Left colon (tissue), 2 donors: Measurements from ENCODE around the gene VEPH1. TPM values are rescaled to one million over a fixed set of nuclear protein-coding genes. Genes with fewer than 3 reads are reported as not detected.

Experiments
- ATAC-seq: fragments of 200-7000 bp; cut with Tn5 transposase; one replicate; pipeline ENCODE4 v1.9.1; 2020; ENCODE audit warnings: mild to moderate bottlenecking, moderate library complexity
- DNase-seq, 2 donors: peaks; one replicate each; pipeline ENCODE4 v3.0.0-alpha.2; 2020
- intact Hi-C, 2 donors: fragments of 100-400 bp; cut with DNase I in 1 of 2; cut with micrococcal nuclease in 1 of 2; formaldehyde crosslinking; loops; one replicate each; pipeline versions ENCODE4 v1.11.2 to v1.14.0; 2022; cut with DNase I, micrococcal nuclease
- long read RNA-seq: library from polyadenylated mRNA; unstranded; transcript quantifications from one replicate; pipeline ENCODE4 v2.0.0, GENCODE V29; 2021
- total RNA-seq, 2 donors: library from RNA; stranded (reverse); fragmentation: NEBNext Ultra II Directional; extraction: Animal tissue kit (Norgen Biotek cat#: 25700); gene quantifications; one replicate each; pipeline ENCODE4 v1.2.1, GENCODE V29; 2021
- donor health status: DM: no; HTN: no; CAD: no.
- donor health status: DM: yes; HTN: yes; CAD: no.

The VEPH1 gene
- total RNA-seq: 1 to 10 TPM; 4.2 to 7.8 TPM
- long read RNA-seq, full-length matches to known transcripts: 1 of 1 reads
- long read RNA-seq, partial matches to known transcripts: 0 of 1 reads
- long read RNA-seq, other reads (novel, unspliced or antisense): 0 of 1 reads

- ATAC-seq (peak; percentile 45), DNase-seq (peak; percentile 23 to 29)
- intact Hi-C loops: no loop called here
Observed at GRCh38 chr3:157502916-157503595, at the start of gene VEPH1. TSS of gene VEPH1 (minus strand) at chr3:157503416. CDS start at chr3:157495349, 8,067 bp downstream.

DNA sequence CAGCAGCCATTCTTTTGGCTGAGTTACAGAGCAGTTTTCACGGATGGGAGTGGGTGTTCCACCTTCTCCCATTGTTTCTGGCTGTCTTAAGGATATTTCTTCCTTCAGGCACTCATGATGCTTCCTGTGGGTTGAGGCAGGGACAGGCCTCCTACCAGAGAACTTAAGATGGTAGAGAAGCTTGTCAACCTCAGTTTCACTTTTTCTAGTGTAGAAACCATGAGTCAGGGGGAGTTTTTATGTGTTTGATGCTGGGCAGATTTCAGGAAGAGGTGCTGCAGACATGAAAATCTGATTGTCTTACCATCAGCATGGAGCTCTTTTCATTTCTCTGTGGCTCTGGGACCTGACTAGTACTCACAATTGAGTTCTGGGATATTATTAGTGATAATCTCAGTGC, 48.7 kb upstream of the VEPH1 start:
- intact Hi-C loops: no loop called here
- ATAC-seq: no peak
- no peak for DNase-seq

- no peak for DNase-seq
- intact Hi-C loops: no loop called here
- no peak for ATAC-seq
Observed at GRCh38 chr3:157549498-157549897, 46.3 kb upstream of the VEPH1 start.

DNA sequence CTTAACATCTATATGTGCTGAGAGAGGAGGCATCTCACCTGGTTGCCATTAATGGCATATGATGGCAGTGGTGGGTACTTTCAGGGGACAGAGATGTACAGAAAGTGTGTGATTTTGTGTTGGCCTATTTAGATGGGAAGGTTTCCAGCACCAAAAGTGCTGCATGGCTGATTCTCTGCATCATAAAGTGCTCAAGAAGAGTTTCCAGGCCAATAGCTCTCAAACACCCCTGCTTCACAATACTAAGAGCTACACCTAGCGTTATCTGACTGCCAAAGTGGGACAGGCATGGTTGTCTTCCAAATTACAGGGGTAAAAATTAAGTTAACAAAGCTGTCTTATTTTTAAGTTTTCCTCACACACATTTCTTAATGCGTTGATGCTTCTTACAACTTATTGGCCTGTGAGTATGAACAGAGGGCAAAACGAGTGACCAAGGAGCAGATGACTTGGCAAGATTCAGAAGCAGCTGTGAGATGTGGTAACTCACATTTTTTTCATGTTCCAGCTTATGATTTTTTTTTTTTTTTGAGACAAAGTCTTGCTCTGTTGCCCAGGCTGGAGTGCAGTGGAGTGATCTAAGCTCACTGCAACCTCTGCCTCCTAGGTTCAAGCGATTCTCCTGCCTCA, 41.4 kb upstream of the VEPH1 start:
- no peak for ATAC-seq

DNA sequence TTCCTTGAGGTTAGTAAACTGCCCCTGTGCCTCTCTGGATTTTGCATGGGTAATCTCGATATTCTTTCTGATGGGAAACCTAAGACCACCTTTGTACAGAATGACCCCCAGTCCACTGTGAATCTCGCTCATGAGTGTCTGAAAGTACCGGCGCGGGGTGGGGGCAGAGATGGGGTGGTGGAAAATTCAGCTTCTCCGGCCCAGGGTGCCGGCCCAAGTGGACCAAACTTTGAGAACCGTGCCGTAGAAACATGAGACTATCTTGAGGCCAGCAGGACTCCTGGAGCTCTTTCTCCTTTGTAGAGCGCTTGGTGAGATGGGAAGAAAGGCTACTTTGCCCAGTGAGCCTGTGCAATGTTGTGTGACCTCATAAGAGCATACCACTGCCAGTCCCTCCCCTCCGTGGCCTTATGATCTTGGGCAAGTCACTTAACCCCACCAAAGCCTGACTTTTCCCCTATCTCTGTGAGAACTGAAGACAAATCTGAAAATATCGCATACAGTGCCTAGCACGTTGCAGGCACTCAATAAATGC, 40.4 kb upstream of the VEPH1 start:
- no peak for ATAC-seq
- no peak for DNase-seq
- intact Hi-C loops: no loop called here

More for the DNA sequence above, 41.4 kb upstream of the VEPH1 start:
- intact Hi-C loops: no loop called here
- no peak for DNase-seq

GRCh38 chr3:157542711-157543500, 39.7 kb upstream of the VEPH1 start:
- DNase-seq (peak; percentile 82 to 86), ATAC-seq (peak; percentile 99)
- intact Hi-C loops: no loop called here

DNA sequence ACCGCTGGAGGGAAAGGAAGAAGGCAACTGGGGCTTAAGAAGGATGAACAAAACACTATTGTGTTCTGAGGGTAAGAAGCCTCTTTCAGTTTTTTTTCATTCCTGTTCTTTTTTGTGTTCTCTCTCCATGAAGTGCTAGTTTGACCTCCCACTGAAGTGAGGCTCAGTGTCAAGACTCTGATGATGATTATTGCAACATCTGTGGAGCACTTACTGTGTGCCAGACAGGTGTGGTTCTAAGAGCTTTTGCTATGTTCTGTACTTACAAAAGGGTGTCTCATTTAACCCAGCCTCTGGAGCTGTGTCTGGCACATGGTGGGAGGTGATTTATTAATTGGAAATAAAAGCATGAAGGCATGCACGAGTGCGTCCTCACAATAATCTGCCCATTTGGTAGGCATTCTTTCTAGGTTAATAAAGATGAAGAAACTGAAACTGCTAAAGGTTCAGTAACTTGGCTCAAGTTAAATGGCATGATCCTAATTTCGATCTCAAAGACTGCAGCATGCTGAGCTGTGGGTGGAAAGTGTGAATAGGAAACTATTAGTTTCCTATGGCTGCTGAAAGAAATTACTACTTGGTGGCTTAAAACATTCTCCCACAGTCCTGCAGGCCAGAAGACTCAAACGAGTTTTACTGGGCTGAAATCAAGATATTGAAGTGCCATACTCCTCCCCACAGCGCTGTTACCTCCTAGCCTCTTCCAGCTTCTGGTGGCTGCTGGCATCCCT, 38.5 kb upstream of the VEPH1 start:
- ATAC-seq: no peak
- intact Hi-C loops: no loop called here
- no peak for DNase-seq

GRCh38 chr3:157540656-157541055, 37.4 kb upstream of the VEPH1 start:
- ATAC-seq (no peak), DNase-seq (no peak)
- intact Hi-C loops: no loop called here

DNA sequence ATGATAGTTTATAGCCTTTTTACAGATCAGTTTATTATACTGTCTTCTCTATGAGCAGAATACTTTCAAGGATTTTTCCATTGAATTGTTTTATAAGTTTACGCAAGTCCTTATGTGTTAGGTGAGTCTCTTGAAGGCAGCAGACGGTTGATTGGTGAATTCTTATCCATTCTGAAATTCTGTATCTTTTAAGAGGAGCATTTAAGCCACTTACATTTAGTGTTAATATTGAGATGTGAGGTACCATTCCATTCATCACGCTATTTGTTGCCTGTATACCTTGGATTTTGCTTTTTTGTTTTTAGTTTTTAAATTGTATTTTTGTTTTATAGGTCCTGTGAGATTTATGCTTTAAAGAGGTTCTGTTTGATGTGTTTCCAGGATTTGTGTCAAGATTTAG, 32.5 kb upstream of the VEPH1 start:
- intact Hi-C loops: no loop called here
- ATAC-seq (no peak), DNase-seq (no peak)

- no peak for DNase-seq
- ATAC-seq: no peak
- intact Hi-C loops: no loop called here
Observed at GRCh38 chr3:157534725-157535161, 31.5 kb upstream of the VEPH1 start.

DNA sequence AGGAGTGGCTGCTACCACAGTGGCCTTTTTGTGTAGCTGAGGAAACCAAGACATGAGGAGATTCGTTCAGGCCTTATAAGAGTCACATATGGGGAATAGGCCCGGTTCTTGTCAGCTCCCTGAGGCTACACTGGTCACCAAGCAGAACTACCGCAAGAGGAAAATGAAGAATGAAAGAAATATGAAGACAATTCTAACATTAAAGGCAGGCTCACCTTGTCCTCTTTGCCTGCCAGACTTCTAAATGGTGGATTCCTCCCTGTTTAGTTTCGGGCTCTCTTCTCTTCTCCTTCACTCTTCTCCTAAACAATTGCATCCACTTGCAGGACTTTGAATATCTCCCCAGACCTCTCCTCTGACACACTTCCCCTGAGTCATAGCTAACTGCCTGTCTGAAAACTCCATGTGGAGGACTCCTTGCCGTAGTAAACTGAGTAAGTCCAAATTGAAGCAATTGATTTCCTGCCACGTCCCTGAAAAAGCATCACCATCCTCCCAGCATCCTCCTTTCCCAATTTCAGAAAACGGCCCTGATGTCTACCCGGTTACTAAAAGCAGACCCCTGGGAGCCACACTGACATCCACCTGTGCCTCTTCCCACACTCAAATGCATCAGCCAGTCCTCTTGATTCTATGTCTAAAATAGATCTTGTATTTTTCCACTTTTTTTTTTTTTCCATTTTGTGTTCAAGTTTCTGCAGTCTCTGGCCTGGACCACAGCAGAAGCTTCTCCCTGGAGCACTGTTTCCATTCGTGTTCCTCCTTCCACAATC, 30.3 kb upstream of the VEPH1 start:
- intact Hi-C loops: loop anchor here in 1 of 2 donors (2.0 kb wide), 1 partner anchor 39 kb away; no protein-coding TSS in a partner anchor
- DNase-seq: no peak
- no peak for ATAC-seq

- intact Hi-C loops: loop anchor here in 1 of 2 donors (2.0 kb wide), 1 partner anchor 40 kb away; no protein-coding TSS in a partner anchor
- ATAC-seq (peak; percentile 90), DNase-seq (no peak)
Observed at GRCh38 chr3:157532529-157533297, 29.5 kb upstream of the VEPH1 start.

- ATAC-seq (no peak), DNase-seq (no peak)
- intact Hi-C loops: loop anchor here in 1 of 2 donors (2.0 kb wide), 1 partner anchor 41 kb away; no protein-coding TSS in a partner anchor
Observed at GRCh38 chr3:157531771-157532170, 28.6 kb upstream of the VEPH1 start.

- ATAC-seq: no peak
- intact Hi-C loops: no loop called here
- DNase-seq: no peak
Observed at GRCh38 chr3:157531301-157531660, 28.1 kb upstream of the VEPH1 start.

DNA sequence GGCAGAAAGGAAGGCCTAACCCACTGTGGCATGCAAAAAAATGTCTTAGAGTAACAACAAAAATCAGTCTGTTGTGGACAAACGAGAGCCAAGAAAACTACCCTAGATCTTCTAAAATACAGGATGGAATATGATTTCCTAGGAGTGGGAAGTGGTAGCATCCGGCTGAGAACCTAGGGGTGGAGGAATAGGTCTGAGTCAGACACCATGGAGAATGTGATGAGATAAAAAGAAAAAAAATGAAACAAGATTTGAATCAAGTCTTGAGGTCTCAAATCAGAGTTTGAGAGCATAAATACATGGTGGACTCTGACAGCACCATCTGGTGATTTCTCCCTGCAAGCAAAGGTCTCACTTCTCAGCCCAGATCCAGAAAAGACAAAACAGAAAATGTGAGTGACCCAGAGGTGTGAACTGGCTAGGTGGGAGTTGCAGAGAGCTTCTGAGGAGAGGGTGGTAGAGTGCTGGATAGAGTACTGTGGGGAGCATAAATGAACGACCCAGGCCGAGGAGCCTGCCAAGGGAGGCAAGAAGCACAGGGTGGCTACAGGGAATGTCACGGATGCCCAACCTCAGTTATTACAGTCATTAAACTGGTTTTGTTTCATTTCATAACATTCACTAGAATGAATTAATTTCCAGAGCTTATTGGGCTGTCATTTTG, 27.6 kb upstream of the VEPH1 start:
- intact Hi-C loops: no loop called here
- DNase-seq (no peak), ATAC-seq (no peak)

DNA sequence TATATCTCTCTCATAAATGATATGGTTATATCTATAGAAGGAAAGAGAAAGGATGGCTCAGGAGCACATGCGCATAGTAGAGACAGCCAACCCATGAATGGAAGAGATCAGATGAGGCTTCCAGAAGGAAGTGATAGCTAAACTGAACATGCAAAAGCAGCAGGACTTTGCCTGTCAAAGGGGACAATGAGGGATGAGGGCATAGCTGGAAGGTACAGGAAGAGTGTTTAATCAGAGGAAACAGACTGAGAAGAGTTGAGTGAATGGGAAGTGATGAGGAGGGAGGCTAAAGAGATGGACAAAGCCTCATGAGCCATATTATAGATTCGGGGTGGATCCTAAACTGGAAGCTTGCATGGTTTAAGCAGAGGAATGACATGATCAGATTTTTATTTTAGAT, 26.5 kb upstream of the VEPH1 start:
- no peak for ATAC-seq
- DNase-seq: no peak
- intact Hi-C loops: no loop called here

DNA sequence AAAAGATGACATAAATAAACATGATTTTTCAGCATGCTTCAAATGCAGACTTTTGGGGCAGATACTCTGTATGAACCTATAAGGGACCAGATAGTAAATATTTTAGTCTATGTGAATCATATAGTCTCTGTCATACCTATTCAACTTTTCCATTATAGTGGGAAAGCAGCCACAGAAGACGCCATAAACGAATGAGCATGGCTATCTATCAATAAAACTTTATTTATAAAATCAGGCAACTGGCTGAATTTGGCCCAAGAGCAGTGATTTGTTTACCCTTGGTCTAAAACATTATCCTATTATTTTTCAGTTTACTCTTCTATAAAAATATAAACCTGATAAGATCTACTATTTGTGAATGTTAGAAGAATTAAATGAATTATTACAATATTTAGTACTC, 25.9 kb upstream of the VEPH1 start:
- DNase-seq: no peak
- intact Hi-C loops: no loop called here
- ATAC-seq: no peak
